H7 (cell line): Measurements from ENCODE around the gene NSD2. TPM values are rescaled to one million over a fixed set of nuclear protein-coding genes. Genes with fewer than 3 reads are reported as not detected.

Experiments
- DNase-seq: peaks from one replicate; pipeline ENCODE4 v3.0.0; 2012
- H3K27me3 ChIP-seq: 2 replicates; pipeline ENCODE4 v1.6.0; 2011; ENCODE audit warnings: mild to moderate bottlenecking, low read length; ENCODE audit not compliant: control insufficient read depth, insufficient read depth
- H3K36me3 ChIP-seq: replicated peaks from 2 replicates; pipeline ENCODE4 v1.5.1; 2011; ENCODE audit warnings: low read length; ENCODE audit not compliant: control insufficient read depth, insufficient read depth
- H3K4me3 ChIP-seq: 2 replicates; pipeline ENCODE4 v1.5.1; 2011; ENCODE audit warnings: low read depth, mild to moderate bottlenecking, control low read depth, low read length, moderate library complexity; ENCODE audit not compliant: insufficient read depth
- total RNA-seq: library from RNA; depleted of rRNA; stranded (reverse); fragments of >200 nt; shearing (Covaris generic); gene quantifications from 2 replicates; pipeline ENCODE4 v1.2.3, GENCODE V29; 2014

NSD2 gene
- total RNA-seq, 1 experiment from 2014 or later = 89.5 TPM

DNA sequence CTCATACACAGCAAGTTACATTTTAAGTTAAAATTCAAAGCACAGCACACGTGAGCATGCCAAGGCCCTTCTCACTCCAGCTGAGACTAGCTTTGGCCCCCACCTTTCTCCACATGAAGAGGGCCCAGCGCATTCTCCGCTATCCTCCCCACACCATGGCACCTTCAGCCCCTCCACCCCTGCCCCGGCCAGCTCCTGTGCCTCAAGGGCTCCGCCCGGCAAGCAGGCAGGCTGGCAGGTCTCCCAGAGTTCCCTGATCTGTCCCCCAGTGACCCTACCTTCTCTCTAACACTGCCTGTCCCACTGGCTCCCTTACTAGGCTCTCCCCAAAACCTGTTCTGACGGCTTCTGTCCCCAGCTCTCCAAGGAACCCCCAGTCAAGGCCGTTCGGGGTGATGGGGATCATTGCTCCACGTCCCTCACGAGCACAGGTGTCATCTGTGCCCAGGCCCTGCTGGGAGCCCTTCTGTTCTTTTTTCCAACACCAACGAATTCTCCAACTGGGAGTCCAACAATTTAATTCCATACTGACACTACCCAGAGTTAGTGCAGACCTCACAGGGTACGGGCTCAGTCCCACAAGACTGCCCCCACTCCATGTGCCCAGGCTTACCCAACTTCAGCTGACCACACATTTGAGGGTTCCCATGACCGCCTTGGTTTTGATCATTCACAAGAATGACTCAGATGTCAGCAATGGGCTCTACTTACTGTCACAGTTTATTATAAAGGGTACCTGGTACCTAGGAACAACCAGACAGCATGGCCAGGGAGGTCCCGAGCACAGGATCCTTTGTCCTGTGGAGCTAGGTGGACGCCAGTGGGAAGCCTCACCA, 19.4 kb upstream of the NSD2 start:
- Histone ChIP-seq H3K27me3 (peaks cover 8% of the 10 kb centered on the region), H3K4me3 (no peak overlapping the region), H3K36me3 (no peaks in the 10 kb centered on the region)
- DNase-seq = peak; percentile 59

DNA sequence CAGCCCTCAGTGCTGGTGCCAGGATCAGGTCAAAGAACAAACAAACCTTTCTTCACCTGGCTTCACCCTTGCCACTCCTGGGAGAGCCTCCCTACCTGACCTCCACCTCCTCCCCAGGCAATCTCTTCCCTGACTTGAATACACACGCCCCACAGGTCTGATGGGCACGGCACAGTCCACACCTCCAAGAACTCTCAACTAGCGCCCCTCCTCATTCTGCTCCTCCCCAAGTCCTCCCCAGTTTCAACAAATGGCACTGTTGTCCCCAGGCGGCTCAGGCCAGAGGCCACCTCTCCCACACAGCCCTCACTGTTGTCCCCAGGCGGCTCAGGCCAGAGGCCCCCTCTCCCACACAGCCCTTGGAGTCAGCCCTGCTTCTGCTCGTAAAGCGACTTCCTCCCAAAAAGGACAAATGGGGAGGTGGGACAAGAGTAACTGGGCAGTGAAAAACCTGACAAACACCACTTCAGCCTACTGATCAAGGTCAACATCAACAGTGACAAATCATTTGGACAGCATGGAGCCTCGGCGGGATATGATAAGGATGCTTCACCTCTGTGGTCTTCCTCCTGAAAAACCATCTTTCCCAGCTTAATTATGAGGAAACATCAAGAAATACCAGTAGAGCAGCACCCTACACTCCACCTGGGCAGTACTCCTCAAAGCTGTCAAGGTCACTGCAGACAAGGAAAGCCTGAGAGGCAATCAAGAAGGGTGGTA, 18.1 kb upstream of the NSD2 start:
- DNase-seq = no peak
- Histone ChIP-seq H3K27me3 (peaks cover 20% of the 10 kb centered on the region), H3K36me3 (no peaks in the 10 kb centered on the region), H3K4me3 (no peak overlapping the region)

DNA sequence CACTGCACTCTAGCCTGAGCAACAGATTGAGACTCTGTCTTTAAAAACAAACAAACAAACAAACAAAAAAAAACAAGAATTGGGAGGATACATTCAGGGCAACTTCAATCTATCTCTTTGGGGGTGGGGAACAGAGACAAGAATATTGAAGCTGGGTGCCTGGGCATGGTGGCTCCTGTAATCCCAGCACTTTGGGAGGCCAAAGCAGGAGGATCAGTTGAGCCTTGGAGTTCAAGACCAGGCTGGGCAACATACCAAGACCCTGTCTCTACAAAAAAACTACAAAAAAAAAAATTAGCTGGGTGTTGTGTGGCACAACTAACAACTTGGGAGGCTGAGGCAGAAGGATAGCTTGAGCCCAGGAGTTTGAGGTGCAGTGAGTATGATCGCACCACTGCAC, 16.4 kb upstream of the NSD2 start:
- Histone ChIP-seq H3K36me3 (no peaks in the 10 kb centered on the region), H3K4me3 (peak overlapping the region; percentile 74), H3K27me3 (peaks cover 36% of the 10 kb centered on the region)
- DNase-seq = no peak

DNA sequence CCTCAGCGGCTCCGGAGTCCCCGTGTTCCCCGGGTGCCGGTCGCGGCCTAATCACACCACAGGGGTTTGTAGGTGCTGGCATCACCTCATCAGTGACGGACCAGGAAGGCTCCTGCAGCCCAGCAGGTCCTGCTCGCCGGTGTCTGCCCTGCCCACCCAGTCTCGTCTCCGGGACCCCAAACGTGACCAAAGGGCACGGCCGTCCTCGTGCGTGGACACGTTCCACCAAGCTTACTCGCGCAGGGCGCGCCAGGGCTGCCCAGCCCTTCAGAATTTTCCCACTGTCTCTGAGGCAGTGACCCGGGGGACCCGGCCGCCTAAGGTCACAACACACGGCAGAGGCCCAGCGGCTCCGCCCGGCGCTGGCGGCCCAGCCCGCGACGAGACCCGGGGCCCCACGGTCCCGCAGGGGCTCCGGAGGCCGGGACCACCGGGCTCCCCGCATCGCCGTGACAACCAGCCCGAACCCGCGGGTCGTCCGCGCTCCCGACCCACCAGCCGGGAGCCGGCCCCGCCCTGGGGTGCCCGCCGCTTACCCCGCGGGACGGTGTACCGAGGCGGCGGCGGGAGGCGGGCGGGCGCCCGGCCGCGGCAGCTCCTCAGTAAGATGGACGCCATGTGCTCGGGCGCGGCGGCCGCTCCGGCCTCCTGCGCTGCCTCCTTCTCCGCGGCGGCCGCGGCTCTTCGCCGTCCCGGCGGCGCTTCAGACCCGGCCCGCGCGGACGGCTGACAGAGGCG, 15.7 kb upstream of the NSD2 start:
- H3K36me3 ChIP-seq = no peaks in the 10 kb centered on the region
- peak overlapping the region; percentile 74 for H3K4me3 ChIP-seq
- peaks cover 43% of the 10 kb centered on the region for H3K27me3 ChIP-seq
- peak; percentile 76 for DNase-seq

DNA sequence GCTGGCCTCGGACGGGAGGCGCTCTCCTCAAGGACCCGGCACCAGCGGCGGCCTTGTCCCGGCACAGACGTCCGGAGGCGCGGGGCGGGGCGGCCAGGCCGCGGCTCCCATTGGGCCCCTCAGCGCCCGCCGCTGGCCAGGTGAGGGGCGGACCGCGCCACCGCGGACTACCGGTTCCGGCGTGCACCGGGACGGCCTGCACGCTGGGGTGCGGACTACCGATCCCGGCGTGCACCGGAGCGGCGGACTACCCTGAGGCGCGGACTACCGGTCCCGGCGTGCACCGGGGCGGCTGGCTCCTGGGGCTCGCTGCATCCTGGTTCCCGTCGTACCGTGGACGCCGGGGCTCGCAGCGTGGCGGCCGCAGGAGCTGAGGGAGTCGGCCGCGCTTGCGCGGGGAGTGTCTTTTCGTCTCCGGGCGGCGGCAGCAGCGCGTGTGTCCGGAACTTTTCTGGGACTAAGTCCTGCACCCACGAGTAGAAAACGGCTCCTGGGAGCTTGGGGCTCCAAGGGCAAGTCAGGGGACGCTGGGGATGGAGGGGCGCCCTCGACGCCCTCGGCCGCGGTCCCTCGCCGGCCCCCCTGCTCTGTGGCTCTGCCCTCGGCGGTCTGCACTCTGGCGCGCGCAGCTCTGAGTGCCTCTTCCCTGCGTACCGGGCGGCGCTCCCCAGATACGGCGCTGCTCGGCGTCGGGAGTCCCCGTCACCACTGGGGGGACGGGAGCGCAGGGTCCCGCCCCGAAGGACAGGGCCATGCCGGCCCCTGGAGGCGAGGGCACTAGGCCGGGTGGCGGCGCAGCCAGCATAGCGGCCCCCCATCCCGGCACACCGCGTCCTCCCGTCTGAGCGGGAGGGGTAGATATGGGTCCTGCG, 14.9 kb upstream of the NSD2 start, which contains the start of gene LETM1:
TSS of gene LETM1 (minus strand) at position 86 of the 872 bp plus-strand sequence. CDS start 206 bp downstream, outside the sequence.
- no peaks in the 10 kb centered on the region for H3K36me3 ChIP-seq
- peak; percentile 99 for DNase-seq
- H3K4me3 ChIP-seq = peak within 1 kb of the TSS; percentile 93
- H3K27me3 ChIP-seq = peaks cover 50% of the 10 kb centered on the region

DNA sequence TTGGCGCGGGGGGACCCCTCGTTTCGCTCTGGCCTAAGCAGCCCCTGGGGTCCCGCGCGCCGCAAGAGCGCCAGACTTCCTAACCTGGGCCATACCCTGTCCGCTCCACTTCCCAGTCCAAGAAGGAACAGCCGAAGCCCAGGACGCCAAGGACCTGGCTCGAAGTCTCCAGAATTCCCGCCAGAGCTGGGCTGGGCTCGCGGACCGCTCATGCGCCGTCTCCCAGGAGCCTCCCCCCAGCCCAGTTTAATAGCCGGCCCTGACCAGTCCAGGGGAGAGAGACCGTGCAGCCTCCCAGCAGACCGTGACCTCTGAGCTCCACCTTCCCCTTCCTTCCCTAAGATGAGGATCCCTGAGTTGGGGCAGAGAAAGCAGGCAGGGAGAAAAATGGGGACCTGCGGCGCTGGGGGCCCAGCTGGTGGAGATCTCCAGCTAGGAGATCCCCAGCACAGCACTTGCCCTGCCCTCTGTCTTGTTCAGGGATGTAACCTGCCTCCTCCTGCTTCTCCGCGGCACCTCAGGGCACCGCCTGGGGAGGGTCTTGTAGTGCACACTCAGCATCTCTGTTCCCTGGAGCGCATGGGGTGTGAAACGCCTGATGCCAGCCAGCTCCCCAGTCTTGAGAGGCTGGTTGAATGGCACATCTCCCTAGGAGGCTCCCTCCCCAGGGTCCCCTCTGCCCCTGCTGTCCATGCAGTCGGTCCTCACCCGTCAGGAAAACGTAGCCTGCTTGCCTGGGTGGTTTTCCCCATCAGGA, 14.1 kb upstream of the NSD2 start:
- Histone ChIP-seq H3K36me3 (no peaks in the 10 kb centered on the region), H3K4me3 (peak overlapping the region; percentile 93), H3K27me3 (peaks cover 59% of the 10 kb centered on the region)
- DNase-seq = peak; percentile 80

DNA sequence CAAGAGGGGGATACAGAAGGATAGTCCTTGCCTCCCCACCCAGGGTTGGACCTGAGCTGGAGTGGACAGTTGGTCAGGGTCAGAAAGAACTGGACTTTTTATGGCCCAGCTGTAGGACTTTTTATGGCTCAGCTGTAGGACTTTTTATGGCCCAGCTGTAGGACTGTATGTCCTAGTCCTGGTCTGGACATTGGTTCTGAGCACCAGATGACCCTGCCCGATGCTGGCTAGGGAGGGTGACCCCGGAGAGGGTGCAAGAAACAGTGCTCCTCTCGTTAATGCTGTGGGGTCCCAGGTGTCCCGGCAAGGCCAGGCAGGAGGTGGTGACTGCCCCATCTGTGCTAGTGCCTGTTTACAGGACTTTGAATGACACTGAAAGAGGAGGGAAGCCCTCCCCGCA, 13.3 kb upstream of the NSD2 start:
- H3K27me3 ChIP-seq = peaks cover 67% of the 10 kb centered on the region
- H3K36me3 ChIP-seq = no peaks in the 10 kb centered on the region
- no peak for DNase-seq
- no peak overlapping the region for H3K4me3 ChIP-seq

DNA sequence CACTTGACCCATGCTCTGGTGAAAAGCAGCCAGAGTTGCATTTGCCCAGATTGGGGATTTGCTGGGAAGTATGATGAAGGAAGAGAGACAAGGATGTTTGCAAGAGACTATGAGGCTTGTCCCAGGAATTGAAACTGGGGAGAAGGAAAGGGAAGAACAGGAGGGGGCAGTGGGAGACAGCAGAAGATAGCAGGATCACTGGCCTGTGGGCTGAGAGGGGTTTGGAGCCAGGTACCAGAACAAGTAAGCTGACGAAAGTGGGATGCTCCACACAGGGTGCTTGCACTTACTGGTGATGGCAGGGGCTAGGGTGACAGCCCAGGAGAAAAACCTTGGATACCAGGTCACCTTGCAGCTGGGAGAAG, 11.8 kb upstream of the NSD2 start:
- Histone ChIP-seq H3K4me3 (no peak overlapping the region), H3K27me3 (peaks cover 80% of the 10 kb centered on the region), H3K36me3 (no peaks in the 10 kb centered on the region)
- no peak for DNase-seq

DNA sequence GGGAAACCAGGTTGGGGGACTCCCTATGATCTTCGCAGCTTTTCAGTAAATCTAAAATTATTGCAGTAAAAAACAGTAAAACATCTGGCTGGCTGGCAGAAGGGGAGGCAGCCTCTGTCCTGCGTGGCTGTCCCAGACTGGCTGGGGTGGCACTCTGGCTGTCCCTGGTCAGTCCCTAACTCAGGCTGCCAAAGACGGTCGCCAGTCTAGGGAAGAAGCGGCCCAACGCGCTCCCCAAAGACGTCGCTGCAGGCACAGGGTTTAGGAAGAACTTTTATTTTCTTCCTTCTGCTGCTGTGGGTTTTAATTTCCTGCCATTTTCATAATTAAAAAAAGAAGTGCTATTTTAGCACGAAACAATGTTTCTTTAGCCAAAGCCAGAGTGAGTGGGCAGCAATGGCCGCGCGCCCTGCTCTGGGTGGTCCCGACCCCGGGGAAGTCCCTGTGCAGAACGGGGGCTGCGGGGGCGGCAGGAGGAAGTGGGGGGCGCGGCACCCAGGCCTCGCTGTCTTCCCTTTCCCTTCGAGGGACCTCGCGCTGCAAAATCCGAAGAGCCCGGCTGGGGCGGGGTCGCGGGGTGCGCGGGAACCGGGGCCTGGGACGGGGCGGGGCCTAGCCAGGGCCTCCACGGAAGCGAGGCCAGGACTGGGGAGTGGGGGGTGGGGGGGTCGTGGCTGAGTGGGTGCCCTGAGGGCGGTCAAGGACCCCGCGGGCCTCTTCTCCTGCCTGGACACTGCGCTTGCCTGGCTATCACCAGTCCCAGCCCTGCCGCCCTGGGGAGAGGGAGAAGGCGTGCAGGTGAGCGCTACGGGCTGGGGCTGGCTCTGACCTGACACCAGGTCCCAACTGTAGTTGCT, 8.9 kb upstream of the NSD2 start:
- DNase-seq = peak; percentile 85
- Histone ChIP-seq H3K27me3 (peaks cover 95% of the 10 kb centered on the region), H3K36me3 (no peaks in the 10 kb centered on the region), H3K4me3 (peak overlapping the region; percentile 19)

DNA sequence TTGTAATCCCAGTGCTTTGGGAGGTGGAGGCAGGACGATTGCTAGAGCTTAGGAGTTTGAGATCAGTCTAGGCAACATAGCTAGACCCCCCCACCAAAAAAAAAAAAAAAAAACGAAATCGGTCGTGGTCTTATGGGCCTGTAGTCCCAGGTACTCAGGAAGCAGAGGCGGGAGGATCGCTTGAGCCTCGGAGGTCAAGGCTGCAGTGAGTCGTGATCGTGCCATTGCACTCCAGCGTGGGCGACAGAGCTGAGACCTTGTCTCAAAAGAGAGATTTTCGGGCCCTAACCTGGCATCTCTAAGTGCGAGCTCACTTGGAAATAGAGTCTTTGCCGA, 8.3 kb upstream of the NSD2 start:
- peaks cover 95% of the 10 kb centered on the region for H3K27me3 ChIP-seq

DNA sequence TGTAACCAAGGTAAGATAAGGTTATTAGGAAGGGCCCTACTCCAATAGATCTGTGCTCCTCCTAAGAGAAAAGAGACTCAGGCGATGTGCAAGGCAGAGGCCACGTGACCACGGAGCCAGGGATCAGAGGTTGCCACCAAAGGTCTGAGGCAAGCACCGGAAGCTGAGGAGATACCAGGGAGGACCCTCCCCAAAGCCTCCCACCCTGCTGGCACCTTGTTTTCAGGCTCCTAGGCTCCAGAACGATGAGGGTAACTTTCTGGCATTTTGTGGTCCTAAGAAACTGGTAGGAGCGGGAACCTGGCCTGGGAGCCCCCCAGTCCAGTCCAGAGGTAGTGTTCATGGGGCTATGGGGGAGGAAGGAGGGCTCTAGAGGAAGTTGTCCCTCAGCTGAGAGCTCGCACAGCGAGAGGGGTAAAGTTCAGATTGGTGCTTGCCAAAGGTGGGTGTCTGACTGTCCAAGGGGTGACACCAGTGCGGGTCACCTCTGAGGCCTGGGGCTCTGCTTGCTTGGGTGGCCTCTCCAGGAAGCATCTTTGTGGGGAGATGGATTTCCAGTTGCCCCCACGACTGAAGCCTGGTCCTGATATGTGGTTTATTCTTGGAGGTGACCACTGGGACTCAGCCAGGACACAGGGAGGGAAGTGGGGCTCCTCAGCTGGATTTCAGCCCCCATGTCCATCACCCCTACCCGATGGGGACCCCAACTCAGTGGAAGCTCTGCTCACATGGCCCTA, 7.7 kb upstream of the NSD2 start:
- H3K36me3 ChIP-seq = no peaks in the 10 kb centered on the region
- peaks cover 93% of the 10 kb centered on the region for H3K27me3 ChIP-seq
- DNase-seq = no peak
- H3K4me3 ChIP-seq = no peak overlapping the region

More for the DNA sequence above, 8.3 kb upstream of the NSD2 start:
- no peak for DNase-seq
- Histone ChIP-seq H3K4me3 (peak overlapping the region; percentile 19; the same call in 1 of the 2 replicates), H3K36me3 (no peaks in the 10 kb centered on the region)
